Gastrocnemius medialis (tissue), 4 donors: Measurements from ENCODE around the gene POP5.

Source experiments
- CTCF ChIP-seq, 5 experiments: fragments of 450-650 bp in 3 of 5; fragments of 200-600 bp in 2 of 5; sonication (generic) in 2 of 5; IDR thresholded peaks in 4 of 5; conservative IDR thresholded peaks in 1 of 5; 1 replicate in 4 of 5; 2 replicates in 1 of 5; pipeline ENCODE4 v1.5.1; 2016 to 2019; ENCODE audit warnings: antibody characterized with exemption in 5 of 5, mild to moderate bottlenecking in 3 of 5, moderate library complexity in 3 of 5
- POLR2A ChIP-seq, 2 donors: fragments of 450-650 bp; IDR thresholded peaks; one replicate each; pipeline ENCODE4 v1.6.1; 2017; ENCODE audit warnings: antibody characterized with exemption in 2 of 2, mild to moderate bottlenecking in 2 of 2, moderate library complexity in 2 of 2

DNA sequence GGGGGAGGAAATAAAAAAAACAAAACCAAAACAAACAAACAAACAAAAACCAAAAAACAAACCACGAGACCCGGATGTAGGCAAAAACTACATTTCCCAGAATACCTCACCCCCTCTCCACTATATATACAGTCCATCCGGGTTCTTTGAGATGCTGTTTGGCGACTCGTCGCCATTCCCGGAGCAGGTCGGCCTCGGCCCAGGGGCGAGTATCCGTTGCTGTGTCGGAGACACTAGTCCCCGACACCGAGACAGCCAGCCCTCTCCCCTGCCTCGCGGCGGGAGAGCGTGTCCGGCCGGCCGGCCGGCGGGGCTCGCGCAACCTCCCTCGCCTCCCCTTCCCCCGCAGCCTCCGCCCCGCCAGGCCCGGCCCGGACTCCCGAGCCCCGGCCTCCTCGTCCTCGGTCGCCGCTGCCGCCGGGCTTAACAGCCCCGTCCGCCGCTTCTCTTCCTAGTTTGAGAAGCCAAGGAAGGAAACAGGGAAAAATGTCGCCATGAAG, 46.9 kb downstream of the POP5 start, which contains the start of gene RNF10:
- TF ChIP-seq POLR2A (IDR thresholded peaks at IDR 0.05) = peak; percentile 99 to 100
- no peak for TF ChIP-seq CTCF (IDR thresholded peaks at IDR 0.05 in 4 of 5, conservative IDR thresholded peaks at IDR 0.05 in 1 of 5)
